Astrocyte (in vitro differentiated cells and primary cell): ENCODE data around the gene GREM2.

ENCODE experiments used
- EZH2 ChIP-seq: IDR thresholded peaks from 2 replicates; pipeline ENCODE4 v1.6.1; 2012; ENCODE audit warnings: mild to moderate bottlenecking, low read length, inconsistent platforms; ENCODE audit not compliant: insufficient read depth
- TF ChIP-seq, protein P1 (sequence below): IDR thresholded peaks from 2 replicates; pipeline ENCODE4 v1.5.1; 2011; ENCODE audit warnings: low read depth, mild to moderate bottlenecking, inconsistent platforms, low read length, moderate library complexity; ENCODE audit not compliant: insufficient read depth

DNA sequence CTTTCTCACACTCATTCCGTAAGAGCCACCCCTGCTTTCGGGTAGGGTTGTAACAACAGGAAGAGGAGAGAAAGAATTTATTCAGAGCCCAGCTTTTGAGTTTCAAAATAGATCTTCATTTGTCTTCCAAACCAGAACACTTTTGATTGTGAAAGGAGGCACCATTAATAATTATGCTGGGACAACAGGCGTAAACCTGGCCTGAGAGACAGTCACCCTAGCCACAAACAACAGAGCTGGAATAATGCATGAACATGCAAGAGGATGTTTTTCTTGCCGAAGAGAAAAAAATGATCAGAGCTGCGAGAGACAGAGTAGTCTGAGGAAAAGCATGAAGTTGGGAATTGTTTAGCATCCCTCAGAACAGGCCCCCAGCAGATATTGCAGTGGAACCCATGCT is 18.5 kb upstream of the GREM2 start:
- TF ChIP-seq, protein P1, sequence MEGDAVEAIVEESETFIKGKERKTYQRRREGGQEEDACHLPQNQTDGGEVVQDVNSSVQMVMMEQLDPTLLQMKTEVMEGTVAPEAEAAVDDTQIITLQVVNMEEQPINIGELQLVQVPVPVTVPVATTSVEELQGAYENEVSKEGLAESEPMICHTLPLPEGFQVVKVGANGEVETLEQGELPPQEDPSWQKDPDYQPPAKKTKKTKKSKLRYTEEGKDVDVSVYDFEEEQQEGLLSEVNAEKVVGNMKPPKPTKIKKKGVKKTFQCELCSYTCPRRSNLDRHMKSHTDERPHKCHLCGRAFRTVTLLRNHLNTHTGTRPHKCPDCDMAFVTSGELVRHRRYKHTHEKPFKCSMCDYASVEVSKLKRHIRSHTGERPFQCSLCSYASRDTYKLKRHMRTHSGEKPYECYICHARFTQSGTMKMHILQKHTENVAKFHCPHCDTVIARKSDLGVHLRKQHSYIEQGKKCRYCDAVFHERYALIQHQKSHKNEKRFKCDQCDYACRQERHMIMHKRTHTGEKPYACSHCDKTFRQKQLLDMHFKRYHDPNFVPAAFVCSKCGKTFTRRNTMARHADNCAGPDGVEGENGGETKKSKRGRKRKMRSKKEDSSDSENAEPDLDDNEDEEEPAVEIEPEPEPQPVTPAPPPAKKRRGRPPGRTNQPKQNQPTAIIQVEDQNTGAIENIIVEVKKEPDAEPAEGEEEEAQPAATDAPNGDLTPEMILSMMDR: no peak
- no peak for TF ChIP-seq EZH2
